Hematopoietic multipotent progenitor cell (in vitro differentiated cells): ENCODE results near the gene RBL1. TPM values are rescaled to one million over a fixed set of nuclear protein-coding genes. Genes with fewer than 3 reads are reported as not detected.
A peak's percentile ranks its signal among the peaks of the same experiment; 100 is the strongest.
"Not testable (repeated sequence)": the region's sequence is repeated elsewhere in the genome, so short reads cannot be mapped to it uniquely, and the experiment has no call there.

Experiments
- DNase-seq, 3 donors: peaks; one replicate each; pipeline ENCODE4 v3.0.0-alpha.2; 2011 to 2015; ENCODE audit warnings: low read depth in 2 of 3, low spot score in 2 of 3
- total RNA-seq: library from RNA; depleted of rRNA; stranded (reverse); fragments of >200 nt; gene quantifications from one replicate; pipeline ENCODE4 v1.2.3, GENCODE V29; 2012

RBL1 gene
- total RNA-seq, 1 donor: 11.6 TPM

GRCh38 chr20:37075932-37076685 lies 19.7 kb downstream of the RBL1 start:
- no peak for DNase-seq

GRCh38 chr20:37072293-37073196 lies 23.3 kb downstream of the RBL1 start:
- no peak for DNase-seq

- no peak for DNase-seq
Measured at GRCh38 chr20:37071481-37071911, 24.3 kb downstream of the RBL1 start.

GRCh38 chr20:37069563-37069962 lies 26.2 kb downstream of the RBL1 start:
- not testable (repeated sequence) for DNase-seq

- DNase-seq: no peak
Measured at GRCh38 chr20:37066168-37066567, 29.6 kb downstream of the RBL1 start.

GRCh38 chr20:37055276-37055675 lies 40.5 kb downstream of the RBL1 start:
- DNase-seq: no peak

- no peak for DNase-seq
Measured at GRCh38 chr20:37053230-37053950, 42.4 kb downstream of the RBL1 start.

GRCh38 chr20:37042986-37043972 lies 52.5 kb downstream of the RBL1 start:
- peak in 1 of 3 donors; percentile 9 for DNase-seq

GRCh38 chr20:37039366-37039765 lies 56.4 kb downstream of the RBL1 start:
- DNase-seq: not testable (repeated sequence)

GRCh38 chr20:37032077-37032476 lies 63.7 kb downstream of the RBL1 start:
- DNase-seq: no peak

- DNase-seq: no peak
Measured at GRCh38 chr20:37020636-37021035, 75.2 kb downstream of the RBL1 start.

GRCh38 chr20:37012631-37013030 lies 83.2 kb downstream of the RBL1 start:
- DNase-seq: not testable (repeated sequence)

- not testable (repeated sequence) for DNase-seq
Measured at GRCh38 chr20:37011858-37012257, 83.9 kb downstream of the RBL1 start.

GRCh38 chr20:37011147-37011546 lies 84.7 kb downstream of the RBL1 start:
- DNase-seq: no peak

- peak in 2 of 3 donors; percentile 33 to 68 for DNase-seq
Measured at GRCh38 chr20:37007898-37008649, 87.7 kb downstream of the RBL1 start.

GRCh38 chr20:37005062-37005942 lies 90.5 kb downstream of the RBL1 start:
- DNase-seq: peak in 2 of 3 donors; percentile 24 to 39

- not testable (repeated sequence) for DNase-seq
Measured at GRCh38 chr20:37001634-37002033, 94.2 kb downstream of the RBL1 start.

GRCh38 chr20:37000171-37000570 lies 95.6 kb downstream of the RBL1 start:
- not testable (repeated sequence) for DNase-seq
